GM10266 (cell line): ENCODE measurements around the gene LPGAT1.
"Not testable (repeated sequence)": the region's sequence is repeated elsewhere in the genome, so short reads cannot be mapped to it uniquely, and the experiment has no call there.

Experiments
- DNase-seq: peaks from one replicate; pipeline ENCODE4 v3.0.0; 2012; ENCODE audit errors: extremely low spot score
- CTCF ChIP-seq: IDR thresholded peaks from 2 replicates; pipeline ENCODE4 v1.5.1; 2012; ENCODE audit warnings: mild to moderate bottlenecking, low read depth; ENCODE audit not compliant: control insufficient read depth, insufficient read depth; ENCODE audit errors: missing control alignments

The LPGAT1 gene, protein sequence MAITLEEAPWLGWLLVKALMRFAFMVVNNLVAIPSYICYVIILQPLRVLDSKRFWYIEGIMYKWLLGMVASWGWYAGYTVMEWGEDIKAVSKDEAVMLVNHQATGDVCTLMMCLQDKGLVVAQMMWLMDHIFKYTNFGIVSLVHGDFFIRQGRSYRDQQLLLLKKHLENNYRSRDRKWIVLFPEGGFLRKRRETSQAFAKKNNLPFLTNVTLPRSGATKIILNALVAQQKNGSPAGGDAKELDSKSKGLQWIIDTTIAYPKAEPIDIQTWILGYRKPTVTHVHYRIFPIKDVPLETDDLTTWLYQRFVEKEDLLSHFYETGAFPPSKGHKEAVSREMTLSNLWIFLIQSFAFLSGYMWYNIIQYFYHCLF

DNA sequence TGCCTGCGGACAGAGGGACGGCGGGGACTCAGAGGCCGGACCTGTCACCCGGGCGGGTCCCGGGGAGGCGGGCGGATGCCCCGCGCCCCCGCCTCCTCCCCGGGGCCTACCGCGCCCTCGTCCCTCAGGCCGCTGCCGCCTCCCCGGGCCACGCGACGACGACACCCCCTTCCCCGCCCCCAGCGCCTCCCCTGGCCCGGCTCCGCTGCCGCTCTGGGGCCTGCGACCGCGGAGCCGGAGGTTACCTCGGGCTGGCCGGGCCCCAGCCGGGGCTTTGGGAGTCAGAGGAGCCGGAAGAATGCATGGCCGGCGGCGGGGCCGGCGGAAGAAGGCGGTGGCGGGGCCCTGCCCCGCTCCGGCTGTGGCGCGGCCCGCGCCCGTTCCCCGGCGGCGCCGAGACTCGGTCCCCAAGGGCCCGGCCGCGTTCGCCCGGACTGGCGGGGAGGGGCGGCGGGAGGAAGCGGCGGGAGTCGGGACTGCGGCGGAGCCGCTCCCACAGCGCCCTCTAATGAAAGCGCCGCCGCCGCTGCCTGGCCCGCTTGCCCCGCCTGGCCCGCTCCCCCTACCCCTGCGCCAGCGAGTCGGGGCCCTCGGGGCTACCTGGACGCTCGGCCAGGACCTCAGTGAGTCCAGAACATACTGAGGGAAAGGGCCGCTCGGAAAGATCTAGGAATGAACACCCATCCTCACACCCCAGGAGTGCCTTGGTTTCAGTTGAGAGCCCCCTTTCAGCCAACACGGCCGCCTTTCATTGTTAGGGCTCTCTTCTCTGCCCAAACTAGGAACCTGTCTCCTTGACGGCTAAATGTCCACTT is at the start of gene LPGAT1:
Gene LPGAT1 (minus strand): TSS at position 436 of the 815 bp plus-strand sequence. CDS start 1,467 bp downstream, outside the sequence.
- DNase-seq, result peak; percentile 89

DNA sequence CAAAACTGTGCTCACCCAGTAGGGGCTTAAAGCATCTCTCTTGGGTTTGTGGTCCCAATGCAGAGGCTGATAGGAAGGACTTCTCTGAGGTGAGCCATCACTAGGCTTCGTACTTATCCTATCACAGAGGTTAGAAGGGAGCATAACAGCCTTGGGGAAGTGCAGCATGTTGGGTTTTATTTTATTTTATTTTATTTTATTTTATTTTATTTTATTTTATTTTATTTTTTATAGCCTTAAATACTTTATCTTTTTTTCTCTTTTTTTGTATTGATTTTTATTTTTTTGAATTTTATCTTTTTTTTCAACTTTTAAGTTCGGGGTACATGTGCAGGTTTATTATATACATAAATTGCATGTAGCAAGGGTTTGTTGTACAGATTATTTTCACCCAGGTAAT is 48.9 kb upstream of the LPGAT1 start:
- TF ChIP-seq CTCF, result no peak
- no peak for DNase-seq

More for the DNA sequence above, at the start of gene LPGAT1:
- peak; percentile 75 for TF ChIP-seq CTCF

- TF ChIP-seq CTCF, result no peak
- DNase-seq, result no peak
Measured at GRCh38 chr1:211876851-211877590, 46.5 kb upstream of the LPGAT1 start.

- TF ChIP-seq CTCF, result no peak
- DNase-seq, result no peak
Measured at GRCh38 chr1:211875541-211875940, 45.0 kb upstream of the LPGAT1 start.

GRCh38 chr1:211874521-211875347 is 44.2 kb upstream of the LPGAT1 start:
- DNase-seq, result no peak
- no peak for TF ChIP-seq CTCF

DNA sequence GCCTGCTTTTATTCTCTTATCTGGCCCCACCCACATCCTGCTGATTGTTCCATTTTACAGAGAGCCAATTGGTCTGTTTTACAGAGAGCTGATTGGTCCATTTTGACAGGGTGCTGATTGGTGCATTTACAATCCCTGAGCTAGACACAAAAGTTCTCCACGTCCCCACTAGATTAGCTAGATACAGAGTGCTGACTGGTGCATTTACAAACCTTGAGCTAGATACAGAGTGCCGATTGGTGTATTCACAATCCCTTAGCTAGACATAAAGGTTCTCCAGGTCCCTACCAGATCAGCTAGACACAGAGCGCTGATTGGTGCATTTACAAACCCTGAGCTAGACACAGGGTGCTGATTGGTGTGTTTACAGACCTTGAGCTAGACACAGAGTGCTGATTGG is 43.2 kb upstream of the LPGAT1 start:
- DNase-seq, result not testable (repeated sequence)

- DNase-seq, result no peak
- TF ChIP-seq CTCF, result no peak
Measured at GRCh38 chr1:211870156-211870555, 39.6 kb upstream of the LPGAT1 start.
